M059J (cell line): ENCODE data around the gene TMEM203. TPM values are rescaled to one million over a fixed set of nuclear protein-coding genes. Genes with fewer than 3 reads are reported as not detected.

Experiments
- DNase-seq: peaks from one replicate; pipeline ENCODE4 v3.0.0-alpha.2; 2012; ENCODE audit warnings: low read depth
- total RNA-seq: library from RNA; depleted of rRNA; stranded (reverse); fragments of >200 nt; shearing (Covaris generic); gene quantifications from 2 replicates; pipeline ENCODE4 v1.2.3, GENCODE V29; 2014

TMEM203 gene
- total RNA-seq, 1 experiment from 2014 or later = 68.9 TPM

DNA sequence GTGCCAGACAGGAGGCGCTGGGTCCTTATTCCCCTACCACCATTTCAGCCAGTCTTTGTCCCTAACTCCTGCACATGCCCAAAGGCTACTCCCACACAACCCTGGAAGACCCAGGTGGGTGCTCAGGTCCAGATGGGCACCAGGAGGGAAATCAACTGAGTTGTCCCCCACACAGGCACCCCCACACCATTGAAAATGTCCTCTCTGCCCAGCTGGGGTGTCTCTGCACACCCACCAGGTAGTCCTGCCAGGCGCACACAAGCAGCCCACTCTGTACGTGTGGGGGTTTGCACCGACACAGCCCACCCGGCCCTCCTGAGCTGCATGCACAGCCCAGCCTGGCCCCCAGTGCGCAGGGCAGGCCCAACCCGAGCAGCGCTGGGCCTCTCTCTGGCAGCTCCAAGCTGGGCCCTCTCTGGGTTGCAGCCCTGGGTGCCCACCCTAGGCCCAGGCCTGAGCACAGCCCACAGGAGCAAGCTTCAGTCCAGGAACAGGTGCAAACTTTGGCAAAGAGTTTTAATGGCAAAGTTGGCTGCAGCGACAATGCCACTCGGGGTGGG, 14.4 kb upstream of the TMEM203 start:
- DNase-seq = no peak

- peak; percentile 59 for DNase-seq
Observed at GRCh38 chr9:137218754-137219271, 13.4 kb upstream of the TMEM203 start.

- no peak for DNase-seq
Observed at GRCh38 chr9:137218212-137218753, 12.8 kb upstream of the TMEM203 start.

DNA sequence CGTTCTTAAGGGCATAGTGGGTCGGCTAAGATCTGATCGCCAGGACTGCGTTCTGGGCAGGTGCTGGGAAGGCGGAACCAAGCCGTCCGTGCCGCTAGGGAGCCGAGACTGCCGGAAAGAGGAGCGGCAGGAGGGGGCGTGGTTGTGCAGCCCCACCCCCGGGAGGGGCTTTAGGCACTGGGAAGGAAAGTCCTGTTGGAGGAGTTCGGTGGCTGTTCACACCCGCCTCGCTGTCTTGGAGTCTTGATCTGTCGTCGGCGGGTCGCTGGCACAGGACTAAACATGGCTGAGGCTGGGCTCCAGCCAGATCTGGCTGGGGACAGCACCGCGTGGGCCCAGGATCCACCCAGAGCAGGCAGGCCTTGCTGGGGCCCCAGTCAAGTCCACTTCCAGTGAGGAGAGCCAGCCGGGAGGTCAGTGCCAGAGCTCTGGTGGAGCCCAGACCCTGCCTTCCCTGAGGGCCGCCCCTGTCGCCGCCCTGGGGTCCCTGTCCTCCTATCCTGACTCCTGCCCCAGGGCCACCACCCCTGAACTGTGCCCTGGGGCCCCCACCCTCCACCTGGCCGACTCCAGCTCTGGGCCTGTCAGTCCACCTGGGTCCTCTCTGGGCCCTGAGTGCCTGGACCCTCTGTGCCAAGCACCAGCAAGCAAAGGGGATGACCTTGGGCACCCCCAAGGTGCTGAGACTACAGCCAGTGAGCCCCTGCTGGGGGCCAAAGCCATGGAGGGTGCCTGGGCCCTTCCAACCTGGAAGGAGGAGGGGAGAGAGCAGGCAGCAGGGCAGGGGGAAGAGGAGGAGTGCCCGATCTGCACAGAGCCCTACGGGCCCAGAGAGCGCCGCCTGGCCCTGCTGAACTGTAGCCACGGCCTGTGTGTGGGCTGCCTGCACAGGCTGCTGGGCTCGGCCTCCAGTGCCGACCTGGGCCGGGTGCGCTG, 12.1 kb upstream of the TMEM203 start:
- DNase-seq = no peak

GRCh38 chr9:137216188-137216965, 10.9 kb upstream of the TMEM203 start:
- no peak for DNase-seq

- no peak for DNase-seq
Observed at GRCh38 chr9:137215196-137215986, 9.9 kb upstream of the TMEM203 start.

GRCh38 chr9:137214620-137215019, 9.2 kb upstream of the TMEM203 start:
- no peak for DNase-seq

DNA sequence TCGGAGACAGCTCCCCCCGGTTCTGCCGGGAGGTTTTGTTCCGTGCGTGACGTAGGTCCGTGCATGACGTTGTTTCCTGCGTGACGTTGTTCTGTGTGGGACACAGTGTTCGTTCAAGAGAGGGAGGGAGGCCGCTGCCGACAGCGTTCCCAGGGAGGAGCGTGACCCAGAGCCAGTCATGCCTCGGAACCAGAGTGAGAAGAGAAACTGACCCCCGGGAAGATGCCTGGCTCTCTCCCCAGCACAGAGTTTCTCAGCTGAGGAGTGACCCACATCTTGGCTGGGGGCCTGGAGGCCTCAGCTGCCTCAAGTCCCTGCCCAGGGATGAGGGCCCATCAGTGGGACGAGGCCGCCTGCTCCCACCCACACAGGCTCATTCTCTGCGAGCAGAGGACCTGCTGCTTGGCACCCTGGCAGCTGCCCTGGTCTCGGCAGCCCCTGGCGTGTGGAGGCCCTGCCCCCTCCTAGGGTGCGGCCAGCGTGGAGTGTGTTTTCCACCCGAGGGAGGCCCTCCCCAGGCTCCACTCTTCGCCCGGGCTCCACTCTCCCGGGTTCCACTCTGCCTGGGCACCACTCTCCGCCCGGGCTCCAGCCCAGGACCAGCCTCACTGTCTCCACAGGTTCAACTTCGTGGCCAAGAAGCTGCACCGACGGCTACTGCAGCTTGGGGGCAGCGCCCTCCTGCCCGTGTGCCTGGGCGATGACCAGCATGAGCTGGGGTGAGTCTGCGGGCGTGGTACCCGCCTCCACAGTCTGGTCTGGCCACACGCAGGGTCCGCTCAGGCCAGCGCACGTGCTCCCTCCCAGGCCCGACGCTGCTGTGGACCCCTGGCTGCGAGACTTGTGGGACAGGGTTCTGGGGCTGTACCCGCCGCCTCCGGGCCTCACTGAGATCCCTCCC, 8.0 kb upstream of the TMEM203 start:
- DNase-seq = no peak

DNA sequence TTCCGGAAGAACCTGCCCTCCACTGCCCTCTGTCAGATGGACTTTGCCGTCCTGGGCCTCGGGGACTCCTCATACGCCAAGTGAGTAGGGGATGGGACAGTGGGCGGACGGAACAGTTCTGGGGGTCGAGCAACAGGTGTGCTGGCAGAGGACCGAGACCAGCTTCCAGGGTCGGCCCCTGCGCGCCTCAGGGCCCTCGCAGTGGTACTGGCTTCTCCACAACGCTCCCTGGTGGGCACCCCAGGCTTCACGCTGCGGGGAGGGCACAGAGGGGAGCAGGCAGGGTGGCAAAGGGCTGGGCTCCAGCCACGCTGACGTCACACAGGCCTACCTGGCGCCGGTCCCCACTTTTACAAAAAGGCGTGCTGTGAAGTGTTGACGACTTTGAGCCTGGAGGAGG, 7.1 kb upstream of the TMEM203 start:
- no peak for DNase-seq

GRCh38 chr9:137211532-137211931, 6.1 kb upstream of the TMEM203 start:
- DNase-seq = no peak

GRCh38 chr9:137206602-137207001, 1.2 kb upstream of the TMEM203 start:
- DNase-seq = no peak

- DNase-seq = no peak
Observed at GRCh38 chr9:137204731-137205125, 720 bp downstream of the TMEM203 start.

DNA sequence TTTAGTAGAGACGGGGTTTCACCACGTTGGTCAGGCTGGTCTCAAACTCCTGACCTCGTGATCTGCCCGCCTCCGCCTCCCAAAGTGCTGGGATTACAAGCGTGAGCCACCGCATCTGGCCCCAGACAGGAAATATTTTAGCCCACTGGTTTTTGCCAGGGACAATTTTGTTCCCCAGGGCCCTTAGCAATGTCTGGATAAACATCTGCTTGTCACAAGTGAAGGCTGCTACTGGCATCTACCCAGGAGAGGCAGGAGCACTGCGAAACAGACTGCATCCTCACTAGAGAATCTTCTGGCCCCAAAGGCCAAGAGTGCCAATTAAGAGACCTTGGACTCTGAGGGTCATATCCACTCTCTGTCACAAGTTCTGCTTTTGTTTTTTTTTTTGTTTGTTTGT, 2.5 kb downstream of the TMEM203 start:
- DNase-seq = no peak

DNA sequence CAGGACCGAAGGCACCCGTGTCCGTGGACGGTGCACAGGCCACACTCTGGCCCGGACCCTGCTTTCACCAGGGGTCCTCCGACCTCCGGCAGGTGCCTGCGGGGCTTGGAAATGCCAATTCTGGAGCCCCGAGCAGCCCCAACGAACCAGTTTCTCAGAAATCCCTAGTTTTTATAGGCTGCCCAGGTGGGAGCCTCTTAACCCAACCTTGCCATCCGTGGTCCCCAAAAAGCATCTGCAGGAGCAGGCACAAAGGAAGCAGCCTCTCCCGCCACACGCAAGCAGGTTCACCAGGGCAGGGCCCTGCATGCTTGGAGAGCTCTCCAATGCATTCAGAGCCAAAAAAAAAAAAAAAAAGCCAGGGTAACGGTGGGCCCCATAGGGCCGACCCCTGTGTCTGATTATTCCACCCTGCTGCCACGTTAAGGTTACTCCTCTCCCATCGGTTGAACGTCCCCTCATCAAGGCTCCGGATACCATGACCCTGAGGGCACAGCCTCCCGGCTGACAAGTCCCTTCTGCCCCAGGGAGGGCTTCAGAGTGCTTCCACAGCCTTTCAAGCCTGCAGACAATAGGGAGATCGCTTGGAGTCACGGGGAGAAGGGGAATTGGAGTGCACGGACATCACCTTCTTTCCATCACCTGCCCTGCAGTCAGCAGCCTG, 4.1 kb downstream of the TMEM203 start:
- no peak for DNase-seq

DNA sequence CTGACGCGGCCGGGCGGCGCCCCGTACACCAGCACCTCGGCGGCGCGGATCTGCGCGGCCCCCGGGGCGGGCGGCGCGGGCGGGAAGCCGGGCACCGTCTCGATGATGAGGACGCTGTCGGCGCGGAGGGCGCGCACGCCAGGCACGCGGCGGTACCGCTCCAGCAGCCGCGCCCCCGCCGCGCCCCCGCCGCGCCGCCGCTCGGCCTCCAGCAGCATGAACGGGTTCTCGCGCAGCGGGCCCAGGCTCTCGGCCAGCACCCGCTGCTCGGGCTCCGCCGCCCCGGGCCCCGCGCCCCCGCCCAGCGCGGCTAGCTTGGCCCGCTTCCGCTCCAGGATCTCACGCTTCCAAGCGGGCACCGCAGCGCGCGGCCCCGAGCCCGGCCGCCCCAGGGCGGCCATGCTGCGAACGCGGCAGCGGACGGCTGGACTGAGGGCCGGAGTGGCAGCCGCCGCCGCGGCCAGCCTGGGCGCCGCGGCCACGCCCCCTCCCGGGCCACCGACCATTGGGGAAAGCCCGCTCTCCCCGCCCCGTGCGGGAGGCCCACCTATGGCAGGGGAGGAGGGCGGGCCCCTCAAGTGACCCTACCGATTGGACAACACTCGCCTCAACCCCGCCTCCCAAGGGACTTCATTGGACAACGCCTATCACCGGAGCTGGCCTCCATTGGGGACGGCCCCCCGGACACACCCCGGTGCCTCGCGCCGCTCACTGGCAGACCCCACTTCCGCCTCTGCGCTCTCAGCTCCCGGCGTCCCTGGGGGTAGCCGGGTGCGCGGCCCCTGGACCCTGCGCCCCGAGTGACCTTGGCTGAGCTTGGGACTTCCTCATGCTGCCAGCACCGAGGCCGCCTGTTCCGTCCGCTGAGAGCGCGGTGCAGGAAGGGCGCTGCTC, 4.9 kb downstream of the TMEM203 start, which contains the start of gene TPRN:
TPRN (minus strand) TSS at position 431 of the 894 bp plus-strand sequence; CDS start at position 401, 30 bp downstream.
- peak; percentile 99 for DNase-seq

GRCh38 chr9:137199411-137200121, 5.9 kb downstream of the TMEM203 start:
- no peak for DNase-seq

GRCh38 chr9:137198902-137199283, 6.6 kb downstream of the TMEM203 start:
- DNase-seq = no peak
